GM18505 (cell line): ENCODE results near the gene SPP1.
A peak's percentile ranks its signal among the peaks of the same experiment; 100 is the strongest.

Experiments used
- ATAC-seq: cut with Tn5 transposase; IDR thresholded peaks from one replicate; pipeline ENCODE4 v1.9.1; 2021; ENCODE audit not compliant: unreplicated experiment
- POLR2A ChIP-seq: IDR thresholded peaks from 4 replicates; pipeline ENCODE4 v1.6.1; 2011; ENCODE audit warnings: borderline replicate concordance; ENCODE audit not compliant: insufficient read depth, insufficient read length; ENCODE audit errors: extremely low read depth

The SPP1 gene

DNA sequence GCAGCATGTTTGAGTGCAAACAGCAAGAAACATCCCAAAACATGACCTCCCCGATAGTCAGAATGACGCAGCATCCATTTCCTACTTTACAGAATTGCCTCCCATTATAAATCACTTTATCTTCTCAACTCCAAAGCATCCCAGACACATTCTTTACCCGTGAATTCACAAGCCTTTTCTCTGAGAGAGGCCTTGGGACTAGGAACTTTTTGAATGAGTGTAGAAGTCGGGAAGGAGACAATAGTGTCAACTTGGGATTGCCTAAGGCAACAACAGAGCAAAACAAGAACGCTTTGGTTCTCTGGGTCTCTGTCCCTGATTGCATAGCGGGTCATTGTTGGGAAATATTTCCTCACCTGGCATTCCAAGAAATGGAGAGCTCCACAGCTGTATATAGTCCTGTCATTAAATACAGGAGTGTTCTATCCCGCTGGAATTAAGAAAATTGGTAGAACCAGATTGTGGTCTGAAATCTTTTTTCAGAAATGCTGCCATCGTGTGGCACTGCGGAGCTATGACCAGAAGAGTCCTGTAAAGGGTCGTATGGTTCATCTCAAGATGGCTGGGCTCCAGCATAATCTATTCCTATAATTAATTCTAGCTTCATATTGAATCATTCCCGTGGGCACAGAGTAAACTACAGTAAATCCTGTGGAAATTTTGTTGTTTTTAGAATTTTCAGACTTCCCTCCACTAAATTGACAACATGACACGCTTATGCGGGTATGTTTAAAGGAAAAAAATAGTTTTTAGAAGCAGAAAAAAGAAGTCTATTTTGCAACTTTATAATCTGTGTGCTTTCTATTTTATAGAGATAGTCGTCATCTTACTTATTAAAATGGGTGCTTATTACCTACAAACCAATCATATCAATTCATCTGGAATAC, 2.0 kb upstream of the SPP1 start:
- TF ChIP-seq POLR2A, result no peak
- peak; percentile 63 for ATAC-seq

DNA sequence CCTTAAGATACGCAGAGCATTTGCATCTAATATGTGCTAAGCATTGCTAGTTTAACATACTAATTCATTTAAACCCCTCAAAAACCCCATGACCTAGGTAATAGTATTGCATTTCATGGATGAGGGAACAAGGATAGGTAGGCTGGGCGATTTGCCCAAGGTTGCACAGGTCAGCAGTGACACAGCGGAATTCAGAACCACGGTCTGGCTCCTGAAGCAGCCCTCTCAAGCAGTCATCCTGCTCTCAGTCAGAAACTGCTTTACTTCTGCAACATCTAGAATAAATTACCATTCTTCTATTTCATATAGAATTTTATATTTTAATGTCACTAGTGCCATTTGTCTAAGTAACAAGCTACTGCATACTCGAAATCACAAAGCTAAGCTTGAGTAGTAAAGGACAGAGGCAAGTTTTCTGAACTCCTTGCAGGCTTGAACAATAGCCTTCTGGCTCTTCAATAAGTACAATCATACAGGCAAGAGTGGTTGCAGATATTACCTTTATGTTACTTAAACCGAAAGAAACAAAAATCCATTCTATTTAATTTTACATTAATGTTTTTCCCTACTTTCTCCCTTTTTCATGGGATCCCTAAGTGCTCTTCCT, 555 bp upstream of the SPP1 start:
- peak; percentile 13 for ATAC-seq
- TF ChIP-seq POLR2A, result no peak

DNA sequence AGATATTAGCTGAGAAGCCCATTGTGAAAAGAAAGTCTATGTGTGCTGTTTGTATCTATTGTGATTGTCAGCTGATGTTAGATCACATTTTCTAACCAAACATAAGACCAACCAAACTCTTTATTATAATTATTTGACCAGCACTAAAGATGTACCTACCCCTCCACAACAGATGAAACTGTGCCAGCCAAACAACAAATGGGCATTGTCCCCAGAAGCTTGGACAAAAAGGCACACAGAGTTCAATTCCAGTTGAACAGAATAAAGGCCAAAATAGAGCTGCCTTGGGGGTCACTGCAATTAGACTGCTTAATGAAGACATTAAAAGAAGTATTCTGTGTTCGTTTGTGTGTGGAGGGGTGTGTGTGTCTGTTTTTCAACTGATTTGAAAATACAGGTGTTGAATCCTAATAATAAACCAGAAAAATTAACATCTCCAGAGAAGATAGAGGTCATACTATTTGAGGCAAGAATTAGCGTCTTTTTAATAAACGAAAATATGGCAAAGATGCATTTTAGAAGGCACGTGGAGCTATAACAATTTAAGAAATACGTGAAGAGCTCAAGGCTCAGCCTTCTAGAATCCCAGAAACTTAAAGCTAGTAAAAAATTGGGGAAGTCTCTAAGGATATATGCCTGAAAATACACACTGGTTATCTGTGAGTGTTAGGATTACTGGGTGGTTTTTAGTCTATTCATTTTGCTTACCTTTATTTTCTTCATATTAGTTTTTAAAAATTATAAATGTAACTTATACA, 2.2 kb downstream of the SPP1 start:
- no peak for ATAC-seq
- TF ChIP-seq POLR2A, result no peak

- ATAC-seq, result no peak
- TF ChIP-seq POLR2A, result no peak
Observed at GRCh38 chr4:87978681-87979080, 3.2 kb downstream of the SPP1 start.

GRCh38 chr4:87979810-87980209, 4.3 kb downstream of the SPP1 start:
- TF ChIP-seq POLR2A, result no peak
- no peak for ATAC-seq

DNA sequence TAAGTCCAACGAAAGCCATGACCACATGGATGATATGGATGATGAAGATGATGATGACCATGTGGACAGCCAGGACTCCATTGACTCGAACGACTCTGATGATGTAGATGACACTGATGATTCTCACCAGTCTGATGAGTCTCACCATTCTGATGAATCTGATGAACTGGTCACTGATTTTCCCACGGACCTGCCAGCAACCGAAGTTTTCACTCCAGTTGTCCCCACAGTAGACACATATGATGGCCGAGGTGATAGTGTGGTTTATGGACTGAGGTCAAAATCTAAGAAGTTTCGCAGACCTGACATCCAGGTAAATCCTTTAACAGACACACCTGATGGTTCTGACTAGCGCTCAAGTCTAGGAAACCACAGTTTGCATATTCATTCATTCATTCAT, 6.0 kb downstream of the SPP1 start:
- no peak for ATAC-seq
- no peak for TF ChIP-seq POLR2A

DNA sequence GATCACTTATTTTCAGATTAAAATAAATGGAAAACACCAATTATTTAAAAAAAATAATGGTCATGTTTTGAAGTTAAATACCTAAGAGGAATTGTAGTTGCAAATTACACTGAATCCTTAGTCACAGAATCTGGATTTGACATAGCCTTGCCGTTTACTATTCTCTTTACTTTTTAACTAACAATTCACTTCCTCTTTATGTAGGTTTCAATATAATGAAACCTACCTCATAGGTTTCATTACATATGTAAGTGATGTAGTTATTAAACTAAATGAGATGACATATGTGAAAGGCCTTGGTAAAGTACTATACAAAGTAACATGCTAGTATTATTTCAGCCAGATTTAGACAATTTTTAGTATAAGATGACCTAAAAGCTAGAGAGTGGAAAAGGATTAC, 6.5 kb downstream of the SPP1 start:
- TF ChIP-seq POLR2A, result no peak
- ATAC-seq, result no peak

- no peak for TF ChIP-seq POLR2A
- no peak for ATAC-seq
Observed at GRCh38 chr4:87982446-87983010, 7.0 kb downstream of the SPP1 start.

DNA sequence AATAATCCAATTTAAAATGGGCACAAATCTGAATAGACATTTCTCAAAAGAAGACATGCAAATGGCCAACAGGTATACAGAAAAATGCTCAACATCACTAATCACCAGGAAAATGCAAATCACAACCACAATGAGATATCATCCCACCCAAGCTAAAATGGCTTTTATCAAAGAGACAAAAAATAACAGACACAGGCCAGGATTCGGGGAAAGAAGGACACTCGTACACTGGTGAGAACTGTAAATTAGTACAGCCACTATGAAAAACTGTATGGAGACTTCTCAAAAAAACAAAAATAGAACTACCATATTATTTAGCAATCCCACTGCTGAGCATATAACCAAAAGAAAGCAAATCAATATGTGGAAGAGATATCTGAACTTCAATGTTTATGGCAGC, 8.5 kb downstream of the SPP1 start:
- no peak for TF ChIP-seq POLR2A
- no peak for ATAC-seq

GRCh38 chr4:87985097-87985886, 9.8 kb downstream of the SPP1 start:
- no peak for TF ChIP-seq POLR2A
- peak; percentile 88 for ATAC-seq

DNA sequence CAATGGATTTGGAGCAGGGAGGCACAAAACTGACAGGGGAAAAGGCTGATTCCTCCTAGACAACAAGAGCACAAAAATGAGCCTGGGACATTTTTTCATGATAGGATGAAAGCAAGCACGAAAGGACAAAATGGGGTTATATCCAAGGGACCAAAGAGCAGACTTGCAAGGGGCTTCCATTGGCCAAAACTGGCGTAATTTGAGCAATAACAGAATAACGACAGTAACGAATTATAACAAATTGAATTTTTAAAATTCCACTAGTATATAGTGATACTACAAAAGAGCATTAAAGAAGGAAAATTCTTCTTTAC, 10.3 kb downstream of the SPP1 start:
- no peak for TF ChIP-seq POLR2A
- no peak for ATAC-seq

DNA sequence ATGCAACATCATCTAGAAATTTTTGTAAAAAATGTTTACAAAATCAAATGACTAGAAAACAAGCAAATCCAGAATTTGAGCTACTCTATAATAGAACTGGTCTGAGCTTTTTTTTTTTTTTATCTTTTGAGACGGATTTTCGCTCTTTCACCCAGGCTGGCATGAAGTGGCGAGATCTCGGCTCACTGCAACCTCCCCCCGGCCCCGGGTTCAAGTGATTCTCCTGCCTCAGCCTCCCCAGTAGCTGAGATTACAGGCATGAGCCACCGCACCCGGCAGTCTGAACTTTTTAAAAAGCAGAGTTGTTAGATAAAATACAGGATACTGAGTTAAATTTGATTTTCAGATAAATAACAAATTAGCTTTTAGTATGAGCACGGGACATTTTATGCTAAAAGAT, 11.0 kb downstream of the SPP1 start:
- ATAC-seq, result no peak
- TF ChIP-seq POLR2A, result no peak

DNA sequence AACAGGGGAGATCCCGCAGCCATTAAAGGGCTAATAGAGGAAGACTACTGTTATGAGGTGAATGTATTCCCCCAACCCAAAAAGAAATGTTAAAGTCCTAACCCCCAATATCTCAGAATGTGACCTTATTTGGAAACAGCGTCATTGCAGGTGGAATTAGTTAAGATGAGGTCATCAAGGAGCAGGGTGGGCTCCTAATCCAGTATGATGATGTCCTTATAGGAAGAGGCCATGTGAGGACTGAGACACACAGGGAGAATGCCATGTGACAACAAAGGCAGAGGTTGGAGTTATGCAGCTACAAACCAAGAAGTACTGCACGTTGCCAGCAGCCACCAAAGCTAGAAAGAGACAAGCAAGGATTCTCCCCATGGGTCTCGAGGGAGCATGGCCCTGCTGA, 14.3 kb downstream of the SPP1 start:
- no peak for ATAC-seq
- no peak for TF ChIP-seq POLR2A
